Transverse colon (tissue), 4 donors: Measurements from ENCODE around the gene ATG101. TPM values are rescaled to one million over a fixed set of nuclear protein-coding genes. Genes with fewer than 3 reads are reported as not detected.

Experiments
- DNase-seq: peaks from one replicate; pipeline ENCODE4 v3.0.0-alpha.2; 2019
- H3K27ac ChIP-seq, 4 donors: fragments of 200-600 bp; sonication (generic); 2 replicates each; pipeline ENCODE4 v1.5.1; 2016 to 2018; ENCODE audit warnings: inconsistent platforms in 4 of 4
- H3K27me3 ChIP-seq: fragments of 200-600 bp; sonication (generic); 2 replicates; pipeline ENCODE4 v1.5.1; 2017; ENCODE audit warnings: inconsistent platforms
- H3K36me3 ChIP-seq, 4 donors: fragments of 200-600 bp; sonication (generic); 2 replicates each; pipeline ENCODE4 v1.5.1; 2017 to 2019; ENCODE audit warnings: inconsistent platforms in 4 of 4
- H3K4me1 ChIP-seq, 4 donors: fragments of 200-600 bp; sonication (generic); 2 replicates each; pipeline ENCODE4 v1.5.1; 2017 to 2020; ENCODE audit warnings: inconsistent platforms in 4 of 4
- H3K4me3 ChIP-seq, 4 donors: fragments of 200-600 bp; sonication (generic); 1 replicate in 1 of 4; 2 replicates in 3 of 4; pipeline versions ENCODE4 v1.5.1 to v1.6.1; 2017 to 2019; ENCODE audit warnings: inconsistent platforms in 4 of 4
- H3K9me3 ChIP-seq, 2 donors: fragments of 200-600 bp; sonication (generic); 2 replicates each; pipeline ENCODE4 v1.5.1; 2017 to 2019; ENCODE audit warnings: inconsistent platforms in 2 of 2
- EP300 ChIP-seq: sonication (generic); formaldehyde crosslinking; IDR thresholded peaks from one replicate; pipeline ENCODE4 v1.6.1; 2017; ENCODE audit warnings: antibody characterized with exemption, low read depth
- POLR2A ChIP-seq: fragments of 450-650 bp; IDR thresholded peaks from one replicate; pipeline ENCODE4 v1.6.1; 2016; ENCODE audit warnings: antibody characterized with exemption, mild to moderate bottlenecking, moderate library complexity
- POLR2AphosphoS5 ChIP-seq, 3 donors: sonication (generic); formaldehyde crosslinking; IDR thresholded peaks; one replicate each; pipeline ENCODE4 v1.6.1; 2016; ENCODE audit warnings: antibody characterized with exemption in 3 of 3
- WGBS, 2 donors: methylation state at CpG; one replicate each; pipeline ENCODE4 v1.1.5; 2018; ENCODE audit warnings: low coverage in 1 of 2; 5-methylcytosine and 5-hydroxymethylcytosine counted together
- in situ Hi-C, 4 donors: fragments of 200-750 bp; cut with MboI; loops; one replicate each; pipeline versions ENCODE4 v1.15.0 to v1.15.1; 2017; ENCODE audit warnings: low sequenced_read_pairs in 3 of 4, low pct_ligation_motif_present in 1 of 4, low pct_unique_long_range_greater_than_20kb in 1 of 4
- intact Hi-C: fragments of 100-400 bp; cut with DNase I; formaldehyde crosslinking; loops from one replicate; pipeline ENCODE4 v1.15.1; 2023; ENCODE audit warnings: low total_unique reads
- total RNA-seq, 4 donors: library from RNA; depleted of rRNA; stranded (reverse); fragments of >200 nt; gene quantifications; one replicate each; pipeline ENCODE4 v1.1.0, GENCODE V29; 2016
- TF ChIP-seq, protein P1 (sequence below), 5 experiments: fragments of 200-600 bp in 3 of 5; fragments of 450-650 bp in 2 of 5; sonication (generic) in 3 of 5; IDR thresholded peaks; 1 replicate in 2 of 5; 2 replicates in 3 of 5; pipeline ENCODE4 v1.5.1; 2016 to 2017; ENCODE audit warnings: antibody characterized with exemption in 5 of 5, inconsistent platforms in 3 of 5, mild to moderate bottlenecking in 2 of 5, moderate library complexity in 1 of 5

ATG101 gene
- 10 to 100 TPM; 15.7 to 64.1 (median 51.6) TPM for total RNA-seq

GRCh38 chr12:52069327-52070184, at the start of gene ATG101:
ATG101 (plus strand) TSS chr12:52069978; CDS start chr12:52073651, 3,673 bp downstream.
- peaks cover 17 to 21% (median 20%) of the 10 kb centered on the region in 4 donors for H3K4me1 ChIP-seq
- no peaks in the 10 kb centered on the region for H3K27me3 ChIP-seq
- peak within 1 kb of the TSS; percentile 85 to 91 (median 88) for H3K27ac ChIP-seq
- H3K9me3 ChIP-seq, result no peaks in the 10 kb centered on the region
- DNase-seq, result peak; percentile 91
- TF ChIP-seq POLR2A (peak; percentile 77), EP300 (peak; percentile 42), POLR2AphosphoS5 (IDR thresholded peaks at IDR 0.05) (peak; percentile 81 to 86 (median 84))
- TF ChIP-seq, protein P1, sequence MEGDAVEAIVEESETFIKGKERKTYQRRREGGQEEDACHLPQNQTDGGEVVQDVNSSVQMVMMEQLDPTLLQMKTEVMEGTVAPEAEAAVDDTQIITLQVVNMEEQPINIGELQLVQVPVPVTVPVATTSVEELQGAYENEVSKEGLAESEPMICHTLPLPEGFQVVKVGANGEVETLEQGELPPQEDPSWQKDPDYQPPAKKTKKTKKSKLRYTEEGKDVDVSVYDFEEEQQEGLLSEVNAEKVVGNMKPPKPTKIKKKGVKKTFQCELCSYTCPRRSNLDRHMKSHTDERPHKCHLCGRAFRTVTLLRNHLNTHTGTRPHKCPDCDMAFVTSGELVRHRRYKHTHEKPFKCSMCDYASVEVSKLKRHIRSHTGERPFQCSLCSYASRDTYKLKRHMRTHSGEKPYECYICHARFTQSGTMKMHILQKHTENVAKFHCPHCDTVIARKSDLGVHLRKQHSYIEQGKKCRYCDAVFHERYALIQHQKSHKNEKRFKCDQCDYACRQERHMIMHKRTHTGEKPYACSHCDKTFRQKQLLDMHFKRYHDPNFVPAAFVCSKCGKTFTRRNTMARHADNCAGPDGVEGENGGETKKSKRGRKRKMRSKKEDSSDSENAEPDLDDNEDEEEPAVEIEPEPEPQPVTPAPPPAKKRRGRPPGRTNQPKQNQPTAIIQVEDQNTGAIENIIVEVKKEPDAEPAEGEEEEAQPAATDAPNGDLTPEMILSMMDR (IDR thresholded peaks at IDR 0.05), result peak; percentile 48 to 72 (median 54)
- 0% methylated on average over 38 of the region's 60 CpGs; no CpG with 5 or more reads in 1 of the 2 donors for WGBS, 2 donors
- in situ Hi-C loops, result no loop called here
- intact Hi-C loops, result loop anchor here (1.0 kb wide), 1 partner anchor 32 kb away; no protein-coding TSS in a partner anchor
- H3K4me3 ChIP-seq, result peak within 1 kb of the TSS; percentile 83 to 94 (median 89)
- H3K36me3 ChIP-seq, result peaks cover 0 to 6% (median 1%) of the 10 kb centered on the region in 4 donors

GRCh38 chr12:52020539-52021336, 49.0 kb upstream of the ATG101 start:
- H3K27ac ChIP-seq, result no peak overlapping the region
- TF ChIP-seq, protein P1 (IDR thresholded peaks at IDR 0.05), result peak; percentile 47 to 63 (median 55)
- no peak for TF ChIP-seq POLR2A
- H3K4me3 ChIP-seq, result no peak overlapping the region
- peaks cover 6 to 26% (median 25%) of the 10 kb centered on the region in 4 donors for H3K4me1 ChIP-seq
- peak; percentile 61 for DNase-seq
- peaks cover 9% of the 10 kb centered on the region for H3K27me3 ChIP-seq
- intact Hi-C loops, result no loop called here
- no peaks in the 10 kb centered on the region for H3K9me3 ChIP-seq
- WGBS, 2 donors, result 30 to 58% methylated on average over 3 to 9 of the region's 9 CpGs
- in situ Hi-C loops, result loop anchor here in 1 of 4 donors (10.0 kb wide), 1 partner anchor 64 kb away; no protein-coding TSS in a partner anchor
- no peaks in the 10 kb centered on the region for H3K36me3 ChIP-seq

DNA sequence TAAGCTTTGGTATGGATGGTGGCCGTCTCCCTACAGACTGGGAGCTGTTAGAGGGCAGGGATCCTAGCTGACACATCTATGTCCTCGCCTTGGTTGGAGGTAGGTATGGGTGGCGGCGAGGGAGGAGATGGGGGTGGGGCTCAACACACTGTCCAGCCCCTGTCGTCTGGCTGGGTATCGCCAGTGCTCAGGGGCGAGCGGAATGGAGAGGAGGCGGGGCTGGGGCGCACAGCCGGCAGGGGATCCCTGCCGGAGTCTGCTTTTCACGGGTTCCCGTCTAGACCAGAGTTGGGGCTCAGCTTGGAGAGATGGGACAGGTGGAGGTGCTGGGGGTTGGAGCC, 47.0 kb upstream of the ATG101 start:
- Histone ChIP-seq H3K4me1 (peaks cover 17 to 39% (median 35%) of the 10 kb centered on the region in 4 donors), H3K4me3 (peak overlapping the region; percentile 34 to 54 (median 46)), H3K27me3 (no peaks in the 10 kb centered on the region), H3K36me3 (no peaks in the 10 kb centered on the region), H3K27ac (peak overlapping the region; percentile 93 to 95 (median 94)), H3K9me3 (no peaks in the 10 kb centered on the region)
- peak; percentile 64 for DNase-seq
- intact Hi-C loops, result loop anchor here (2.0 kb wide), 1 partner anchor 18 kb away; no protein-coding TSS in a partner anchor
- WGBS, 2 donors, result 7% methylated on average over 14 of the region's 14 CpGs; no CpG with 5 or more reads in 1 of the 2 donors
- in situ Hi-C loops, result loop anchor here in 1 of 4 donors (10.0 kb wide), 1 partner anchor 62 kb away; no protein-coding TSS in a partner anchor
- no peak for TF ChIP-seq POLR2A
- no peak for TF ChIP-seq EP300
- TF ChIP-seq POLR2AphosphoS5 (IDR thresholded peaks at IDR 0.05), result no peak
- TF ChIP-seq, protein P1 (IDR thresholded peaks at IDR 0.05), result no peak
